DND-41 (cell line): ENCODE results near the gene PPP1R13B.

Source experiments
- ATAC-seq: fragments of 200-7000 bp; cut with Tn5 transposase; 3 replicates; pipeline ENCODE4 v1.9.1; 2021; ENCODE audit warnings: low read depth; ENCODE audit not compliant: insufficient read depth
- DNase-seq: peaks from one replicate; pipeline ENCODE4 v3.0.0-alpha.2; 2020
- H2AFZ ChIP-seq: 2 replicates; pipeline ENCODE4 v1.6.0; 2012; ENCODE audit warnings: low read depth, low read length
- H3K27ac ChIP-seq: 2 replicates; pipeline ENCODE4 v1.5.1; 2012; ENCODE audit warnings: low read length, inconsistent platforms
- H3K27me3 ChIP-seq: fragments of 200-600 bp; sonication (generic); 2 replicates; pipeline ENCODE4 v1.6.0; 2012; ENCODE audit warnings: low read length, mild to moderate bottlenecking, inconsistent platforms; ENCODE audit not compliant: insufficient read depth, poor library complexity
- H3K36me3 ChIP-seq: 2 replicates; pipeline ENCODE4 v1.5.1; 2012; ENCODE audit warnings: low read length, inconsistent platforms; ENCODE audit not compliant: insufficient read depth
- H3K4me1 ChIP-seq: 2 replicates; pipeline ENCODE4 v1.5.1; 2012; ENCODE audit warnings: mild to moderate bottlenecking, low read length; ENCODE audit not compliant: insufficient read depth
- H3K4me2 ChIP-seq: 2 replicates; pipeline ENCODE4 v1.6.0; 2012; ENCODE audit warnings: mild to moderate bottlenecking, moderate library complexity, low read length, inconsistent platforms; ENCODE audit not compliant: insufficient read depth
- H3K4me3 ChIP-seq, 2 experiments: fragments of 200-600 bp in 1 of 2; shearing (Covaris generic) in 1 of 2; 2 replicates each; pipeline ENCODE4 v1.5.1; 2012 to 2016; ENCODE audit warnings: inconsistent platforms in 2 of 2, low read length in 2 of 2, mild to moderate bottlenecking in 2 of 2, low read depth in 1 of 2, moderate library complexity in 1 of 2
- H3K79me2 ChIP-seq: 2 replicates; pipeline ENCODE4 v1.6.0; 2012; ENCODE audit warnings: low read length, inconsistent platforms; ENCODE audit not compliant: insufficient read depth
- H3K9ac ChIP-seq: 2 replicates; pipeline ENCODE4 v1.6.0; 2012; ENCODE audit warnings: low read depth, mild to moderate bottlenecking, inconsistent platforms, low read length, moderate library complexity
- H3K9me3 ChIP-seq: 2 replicates; pipeline ENCODE4 v1.5.1; 2012; ENCODE audit warnings: low read length, moderate library complexity, mild to moderate bottlenecking, inconsistent platforms; ENCODE audit not compliant: insufficient read depth, severe bottlenecking
- H4K20me1 ChIP-seq: 2 replicates; pipeline ENCODE4 v1.6.0; 2012; ENCODE audit warnings: low read length; ENCODE audit not compliant: insufficient read depth
- EZH2 ChIP-seq: IDR thresholded peaks from 3 replicates; pipeline ENCODE4 v1.6.1; 2012; ENCODE audit warnings: borderline replicate concordance, low read depth, mild to moderate bottlenecking, moderate library complexity, low read length, inconsistent platforms; ENCODE audit not compliant: severe bottlenecking
- TF ChIP-seq, protein P1 (sequence below): IDR thresholded peaks from 2 replicates; pipeline ENCODE4 v1.5.1; 2012; ENCODE audit warnings: borderline replicate concordance, low read length, moderate library complexity, mild to moderate bottlenecking; ENCODE audit not compliant: poor library complexity, severe bottlenecking; ENCODE audit errors: extremely low read depth

Gene PPP1R13B

GRCh38 chr14:103879570-103880347 is 32.4 kb upstream of the PPP1R13B start:
- Histone ChIP-seq H3K4me3 (no peak overlapping the region), H4K20me1 (no peaks in the 10 kb centered on the region), H3K4me1 (peaks cover 11% of the 10 kb centered on the region; the same call in 1 of the 2 replicates), H3K9ac (no peak overlapping the region), H3K27me3 (peaks cover 17% of the 10 kb centered on the region), H2AFZ (no peak overlapping the region), H3K27ac (no peak overlapping the region), H3K36me3 (no peaks in the 10 kb centered on the region), H3K4me2 (no peak overlapping the region), H3K79me2 (no peaks in the 10 kb centered on the region), H3K9me3 (no peaks in the 10 kb centered on the region)
- DNase-seq = no peak
- TF ChIP-seq EZH2 = no peak
- TF ChIP-seq, protein P1, sequence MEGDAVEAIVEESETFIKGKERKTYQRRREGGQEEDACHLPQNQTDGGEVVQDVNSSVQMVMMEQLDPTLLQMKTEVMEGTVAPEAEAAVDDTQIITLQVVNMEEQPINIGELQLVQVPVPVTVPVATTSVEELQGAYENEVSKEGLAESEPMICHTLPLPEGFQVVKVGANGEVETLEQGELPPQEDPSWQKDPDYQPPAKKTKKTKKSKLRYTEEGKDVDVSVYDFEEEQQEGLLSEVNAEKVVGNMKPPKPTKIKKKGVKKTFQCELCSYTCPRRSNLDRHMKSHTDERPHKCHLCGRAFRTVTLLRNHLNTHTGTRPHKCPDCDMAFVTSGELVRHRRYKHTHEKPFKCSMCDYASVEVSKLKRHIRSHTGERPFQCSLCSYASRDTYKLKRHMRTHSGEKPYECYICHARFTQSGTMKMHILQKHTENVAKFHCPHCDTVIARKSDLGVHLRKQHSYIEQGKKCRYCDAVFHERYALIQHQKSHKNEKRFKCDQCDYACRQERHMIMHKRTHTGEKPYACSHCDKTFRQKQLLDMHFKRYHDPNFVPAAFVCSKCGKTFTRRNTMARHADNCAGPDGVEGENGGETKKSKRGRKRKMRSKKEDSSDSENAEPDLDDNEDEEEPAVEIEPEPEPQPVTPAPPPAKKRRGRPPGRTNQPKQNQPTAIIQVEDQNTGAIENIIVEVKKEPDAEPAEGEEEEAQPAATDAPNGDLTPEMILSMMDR = no peak
- ATAC-seq = no peak

DNA sequence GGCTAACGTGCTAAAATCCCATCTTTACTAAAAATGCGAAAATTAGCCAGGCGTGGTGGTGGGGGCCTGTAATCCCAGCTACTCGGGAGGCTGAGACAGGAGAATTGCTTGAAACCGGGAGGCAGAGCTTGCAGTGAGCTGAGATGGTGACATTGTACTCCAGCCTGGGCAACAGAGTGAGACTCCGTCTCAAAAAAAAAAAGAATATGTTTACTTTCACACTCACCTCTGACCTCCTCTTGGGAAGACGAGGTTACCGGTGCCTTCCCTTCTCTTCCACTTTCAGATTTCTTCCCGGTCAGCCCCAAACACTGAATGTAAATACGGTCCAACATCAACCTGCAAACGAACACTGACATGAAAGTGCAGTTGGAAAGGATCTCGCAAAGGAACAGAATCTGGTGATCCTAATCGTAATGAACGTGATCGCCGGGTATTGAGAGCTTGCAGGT is 31.8 kb upstream of the PPP1R13B start:
- TF ChIP-seq, protein P1 = no peak
- TF ChIP-seq EZH2 = no peak
- H3K36me3 ChIP-seq = no peaks in the 10 kb centered on the region
- ATAC-seq (no peak), DNase-seq (no peak)
- peaks cover 17% of the 10 kb centered on the region for H3K27me3 ChIP-seq
- H4K20me1 ChIP-seq = no peaks in the 10 kb centered on the region
- no peak overlapping the region for H3K4me3 ChIP-seq
- H3K4me1 ChIP-seq = peaks cover 11% of the 10 kb centered on the region; the same call in 1 of the 2 replicates
- H2AFZ ChIP-seq = no peak overlapping the region
- no peaks in the 10 kb centered on the region for H3K9me3 ChIP-seq
- H3K79me2 ChIP-seq = no peaks in the 10 kb centered on the region
- H3K4me2 ChIP-seq = no peak overlapping the region
- H3K9ac ChIP-seq = no peak overlapping the region
- H3K27ac ChIP-seq = no peak overlapping the region

- Histone ChIP-seq H3K27me3 (peaks cover 17% of the 10 kb centered on the region), H2AFZ (no peak overlapping the region), H3K9me3 (no peaks in the 10 kb centered on the region), H3K27ac (no peak overlapping the region), H3K4me3 (no peak overlapping the region), H3K4me2 (no peak overlapping the region), H3K79me2 (no peaks in the 10 kb centered on the region), H4K20me1 (no peaks in the 10 kb centered on the region), H3K4me1 (peaks cover 11% of the 10 kb centered on the region; the same call in 1 of the 2 replicates), H3K36me3 (no peaks in the 10 kb centered on the region), H3K9ac (no peak overlapping the region)
- no peak for DNase-seq
- no peak for TF ChIP-seq EZH2
- ATAC-seq = no peak
These were observed 30.8 kb upstream of the PPP1R13B start for GRCh38 chr14:103878180-103878579.

DNA sequence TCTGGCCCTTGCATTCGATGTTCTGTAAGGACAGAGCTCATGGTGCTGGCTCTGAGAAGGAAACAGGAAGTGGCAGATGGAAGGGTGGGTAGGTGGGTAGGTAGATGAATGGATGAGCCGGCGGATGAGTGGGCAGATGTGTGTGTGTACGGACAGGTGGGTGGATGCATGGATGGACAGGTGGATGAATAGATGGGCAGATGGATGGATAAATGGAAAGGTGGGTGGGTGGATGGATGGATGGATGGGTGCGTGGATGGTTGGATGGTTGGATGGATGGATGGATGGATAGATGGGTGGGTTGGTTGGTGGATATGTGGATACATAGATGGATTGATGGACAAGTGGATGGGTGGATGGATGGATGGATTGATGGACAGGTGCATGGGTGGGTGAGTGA is 27.6 kb upstream of the PPP1R13B start:
- no peak for TF ChIP-seq EZH2
- TF ChIP-seq, protein P1 = no peak
- Histone ChIP-seq H2AFZ (no peak overlapping the region), H4K20me1 (no peaks in the 10 kb centered on the region), H3K27me3 (peaks cover 9% of the 10 kb centered on the region), H3K27ac (no peak overlapping the region), H3K9ac (no peak overlapping the region), H3K4me1 (0 out of 2 replicates have a peak, but pooled peaks cover 2% of the 10 kb centered on the region), H3K4me3 (no peak overlapping the region), H3K4me2 (no peak overlapping the region), H3K36me3 (no peaks in the 10 kb centered on the region), H3K9me3 (no peaks in the 10 kb centered on the region), H3K79me2 (no peaks in the 10 kb centered on the region)
- no peak for DNase-seq
- no peak for ATAC-seq
